ENCODE results near the gene MAP4K4. TPM values are rescaled to one million over a fixed set of nuclear protein-coding genes. Genes with fewer than 3 reads are reported as not detected.

Gene MAP4K4
- total RNA-seq, 2 donors from 2014 or later, result 26.8 to 30.7 TPM

DNA sequence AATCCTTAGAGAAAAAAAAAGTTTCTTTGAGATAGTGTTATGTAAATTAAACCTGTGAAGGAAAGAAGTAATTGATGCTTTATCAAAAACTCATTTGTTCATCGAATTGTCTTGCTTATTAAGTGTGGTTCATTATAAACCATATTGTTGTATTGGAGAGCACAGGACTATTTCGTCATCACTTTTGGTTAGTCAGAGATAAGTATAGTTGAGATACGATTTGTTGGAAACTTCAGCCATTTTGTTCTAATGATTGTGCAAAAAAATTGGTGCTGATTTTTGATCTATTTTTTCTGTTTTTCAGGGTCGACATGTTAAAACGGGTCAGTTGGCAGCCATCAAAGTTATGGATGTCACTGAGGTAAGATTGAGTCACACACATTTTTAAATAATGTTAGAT is 92.9 kb downstream of the MAP4K4 start:
- H3K4me3 ChIP-seq, result no peak overlapping the region
- no peaks in the 10 kb centered on the region for H3K4me1 ChIP-seq
- no peaks in the 10 kb centered on the region for H3K36me3 ChIP-seq
- H3K9ac ChIP-seq (ENCODE audit: low read depth in 2 of 2, low read length in 2 of 2), result no peak overlapping the region
- no peaks in the 10 kb centered on the region for H3K27me3 ChIP-seq
- H3K27ac ChIP-seq, result no peak overlapping the region
- TF ChIP-seq CTCF (IDR thresholded peaks at IDR 0.05), result no peak
- DNase-seq, result no peak
- intact Hi-C loops (cut with DNase I), result no loop called here
- H3K9me3 ChIP-seq, result no peaks in the 10 kb centered on the region

GRCh38 chr2:101790857-101791256 is 93.3 kb downstream of the MAP4K4 start:
- H3K27me3 ChIP-seq, result no peaks in the 10 kb centered on the region
- no peak overlapping the region for H3K4me3 ChIP-seq
- no peak for TF ChIP-seq CTCF (IDR thresholded peaks at IDR 0.05)
- H3K4me1 ChIP-seq, result no peaks in the 10 kb centered on the region
- DNase-seq, result no peak
- H3K9ac ChIP-seq (ENCODE audit: low read depth in 2 of 2, low read length in 2 of 2), result no peak overlapping the region
- intact Hi-C loops (cut with DNase I), result no loop called here
- no peaks in the 10 kb centered on the region for H3K9me3 ChIP-seq
- no peak overlapping the region for H3K27ac ChIP-seq
- no peaks in the 10 kb centered on the region for H3K36me3 ChIP-seq

DNA sequence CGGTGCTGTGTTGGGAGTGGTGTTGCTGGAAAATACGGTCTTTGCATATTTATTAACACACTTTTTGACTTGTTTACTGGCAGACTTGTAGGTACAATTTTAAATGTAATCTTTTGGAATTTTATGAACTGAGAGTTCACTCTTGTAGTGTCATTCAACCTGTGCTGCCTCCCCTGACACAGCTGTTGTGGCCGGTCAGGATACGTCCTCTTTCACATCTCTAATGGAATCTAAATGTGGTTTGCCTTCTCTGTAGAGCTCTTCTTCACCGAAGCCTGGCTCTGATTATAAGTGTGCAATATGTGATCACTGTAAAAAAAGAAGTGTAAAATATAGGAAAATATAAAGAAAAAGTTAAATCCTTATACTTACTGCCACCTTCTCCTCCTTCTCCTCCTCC is 94.7 kb downstream of the MAP4K4 start:
- Histone ChIP-seq H3K4me3 (no peak overlapping the region), H3K9ac (ENCODE audit: low read depth in 2 of 2, low read length in 2 of 2) (no peak overlapping the region), H3K27me3 (no peaks in the 10 kb centered on the region), H3K9me3 (no peaks in the 10 kb centered on the region), H3K36me3 (no peaks in the 10 kb centered on the region), H3K27ac (no peak overlapping the region), H3K4me1 (no peaks in the 10 kb centered on the region)
- DNase-seq, result no peak
- intact Hi-C loops (cut with DNase I), result no loop called here
- no peak for TF ChIP-seq CTCF (IDR thresholded peaks at IDR 0.05)

GRCh38 chr2:101793277-101793969 is 95.9 kb downstream of the MAP4K4 start:
- H3K4me1 ChIP-seq, result no peaks in the 10 kb centered on the region

DNA sequence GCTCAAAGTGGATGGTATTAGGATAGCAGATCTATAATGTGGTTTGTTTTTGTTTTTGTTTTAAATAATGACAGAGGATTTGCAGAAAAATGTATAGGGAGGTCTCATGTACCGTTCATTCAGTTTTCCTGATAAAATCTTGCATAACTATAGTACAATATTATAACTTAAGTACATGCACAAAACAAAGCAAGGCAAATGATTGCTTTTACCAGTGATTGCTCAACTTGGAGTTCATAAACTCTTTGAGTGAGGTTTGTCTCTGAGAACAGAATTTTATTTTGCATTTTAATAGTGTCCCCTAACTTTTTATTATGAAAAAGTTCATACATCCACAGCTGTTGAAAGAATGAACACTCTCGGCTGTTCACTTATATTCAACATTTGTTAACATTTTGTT is 96.6 kb downstream of the MAP4K4 start:
- H3K9me3 ChIP-seq, result no peaks in the 10 kb centered on the region
- no peaks in the 10 kb centered on the region for H3K36me3 ChIP-seq
- H3K4me3 ChIP-seq, result no peak overlapping the region
- no peak for DNase-seq
- no peaks in the 10 kb centered on the region for H3K4me1 ChIP-seq
- no peak overlapping the region for H3K9ac ChIP-seq (ENCODE audit: low read depth in 2 of 2, low read length in 2 of 2)
- H3K27me3 ChIP-seq, result no peaks in the 10 kb centered on the region
- H3K27ac ChIP-seq, result no peak overlapping the region
- no peak for TF ChIP-seq CTCF (IDR thresholded peaks at IDR 0.05)
- intact Hi-C loops (cut with DNase I), result no loop called here

More at GRCh38 chr2:101793277-101793969, 95.9 kb downstream of the MAP4K4 start:
- Histone ChIP-seq H3K9me3 (no peaks in the 10 kb centered on the region), H3K27me3 (no peaks in the 10 kb centered on the region), H3K27ac (no peak overlapping the region), H3K4me3 (no peak overlapping the region), H3K9ac (ENCODE audit: low read depth in 2 of 2, low read length in 2 of 2) (no peak overlapping the region), H3K36me3 (no peaks in the 10 kb centered on the region)
- no peak for DNase-seq
- TF ChIP-seq CTCF (IDR thresholded peaks at IDR 0.05), result no peak
- intact Hi-C loops (cut with DNase I), result no loop called here
